Right lobe of liver (tissue), 6 donors: ENCODE data around the gene DUS3L. TPM values are rescaled to one million over a fixed set of nuclear protein-coding genes. Genes with fewer than 3 reads are reported as not detected.
A peak's percentile ranks its signal among the peaks of the same experiment; 100 is the strongest.
"Not testable (repeated sequence)": the region's sequence is repeated elsewhere in the genome, so short reads cannot be mapped to it uniquely, and the experiment has no call there.

Source experiments
- ATAC-seq, 4 donors: fragments of 200-7000 bp; cut with Tn5 transposase; one replicate each; pipeline ENCODE4 v1.9.1; 2020; ENCODE audit warnings: mild to moderate bottlenecking in 4 of 4, moderate library complexity in 4 of 4
- DNase-seq, 3 donors: peaks; one replicate each; pipeline ENCODE4 v3.0.0-alpha.2; 2020
- H3K27ac ChIP-seq, 3 donors: fragments of 200-600 bp; one replicate each; pipeline ENCODE4 v1.8.0; 2022
- H3K27me3 ChIP-seq, 2 donors: fragments of 200-600 bp; one replicate each; pipeline ENCODE4 v1.8.0; 2022
- H3K36me3 ChIP-seq, 4 donors: fragments of 200-600 bp; sonication (generic) in 1 of 4; one replicate each; pipeline versions ENCODE4 v1.5.1 to v1.8.0; 2017 to 2022; ENCODE audit warnings: control low read depth in 1 of 4
- H3K4me1 ChIP-seq, 4 donors: fragments of 200-600 bp; sonication (generic) in 1 of 4; one replicate each; pipeline versions ENCODE4 v1.5.1 to v1.8.0; 2017 to 2022; ENCODE audit warnings: control low read depth in 1 of 4
- H3K4me3 ChIP-seq, 3 donors: fragments of 200-600 bp; one replicate each; pipeline ENCODE4 v1.8.0; 2022
- H3K9me3 ChIP-seq, 4 donors: fragments of 200-600 bp; sonication (generic) in 1 of 4; one replicate each; pipeline versions ENCODE4 v1.5.1 to v1.8.0; 2017 to 2022; ENCODE audit warnings: control low read depth in 1 of 4
- POLR2A ChIP-seq: fragments of 450-650 bp; IDR thresholded peaks from one replicate; pipeline ENCODE4 v1.6.1; 2017; ENCODE audit warnings: antibody characterized with exemption, mild to moderate bottlenecking
- WGBS: methylation state at CpG from one replicate; pipeline ENCODE4 v1.1.6; 2018; ENCODE audit warnings: low coverage, low lambda C conversion rate; ENCODE audit not compliant: insufficient coverage; ENCODE audit errors: missing lambda C conversion rate; 5-methylcytosine and 5-hydroxymethylcytosine counted together
- intact Hi-C, 2 donors: fragments of 100-400 bp; cut with DNase I; formaldehyde crosslinking; loops; one replicate each; pipeline versions ENCODE4 v1.11.2 to v1.14.1; 2022
- total RNA-seq, 6 experiments: library from RNA; depleted of rRNA in 2 of 6; stranded (reverse); fragments of >200 nt in 2 of 6; fragmentation: NEBNext Ultra II Directional in 3 of 6; extraction: Animal tissue kit (Norgen Biotek cat#: 25700) in 3 of 6; gene quantifications; one replicate each; pipeline versions ENCODE4 v1.1.0 to v1.2.4, GENCODE V29; 2016 to 2023
- TF ChIP-seq, protein P1 (sequence below), 4 donors: fragments of 200-600 bp in 3 of 4; fragments of 450-650 bp in 1 of 4; IDR thresholded peaks; one replicate each; pipeline versions ENCODE4 v1.5.1 to v1.8.0; 2016 to 2022; ENCODE audit warnings: antibody characterized with exemption in 4 of 4, mild to moderate bottlenecking in 2 of 4
- donor health status: DM: no; HTN: yes; CAD: no.
- donor health status: DM: no; HTN: no; CAD: no.
- donor health status: DM: no; HTN: no; CAD: no.
- donor health status: DM: no; HTN: yes; CAD: no.
- donor health status: DM: no; HTN: yes; CAD: no.

Gene DUS3L
- total RNA-seq, 6 experiments from 2014 or later, result 14.7 to 28.6 (median 20.5) TPM

DNA sequence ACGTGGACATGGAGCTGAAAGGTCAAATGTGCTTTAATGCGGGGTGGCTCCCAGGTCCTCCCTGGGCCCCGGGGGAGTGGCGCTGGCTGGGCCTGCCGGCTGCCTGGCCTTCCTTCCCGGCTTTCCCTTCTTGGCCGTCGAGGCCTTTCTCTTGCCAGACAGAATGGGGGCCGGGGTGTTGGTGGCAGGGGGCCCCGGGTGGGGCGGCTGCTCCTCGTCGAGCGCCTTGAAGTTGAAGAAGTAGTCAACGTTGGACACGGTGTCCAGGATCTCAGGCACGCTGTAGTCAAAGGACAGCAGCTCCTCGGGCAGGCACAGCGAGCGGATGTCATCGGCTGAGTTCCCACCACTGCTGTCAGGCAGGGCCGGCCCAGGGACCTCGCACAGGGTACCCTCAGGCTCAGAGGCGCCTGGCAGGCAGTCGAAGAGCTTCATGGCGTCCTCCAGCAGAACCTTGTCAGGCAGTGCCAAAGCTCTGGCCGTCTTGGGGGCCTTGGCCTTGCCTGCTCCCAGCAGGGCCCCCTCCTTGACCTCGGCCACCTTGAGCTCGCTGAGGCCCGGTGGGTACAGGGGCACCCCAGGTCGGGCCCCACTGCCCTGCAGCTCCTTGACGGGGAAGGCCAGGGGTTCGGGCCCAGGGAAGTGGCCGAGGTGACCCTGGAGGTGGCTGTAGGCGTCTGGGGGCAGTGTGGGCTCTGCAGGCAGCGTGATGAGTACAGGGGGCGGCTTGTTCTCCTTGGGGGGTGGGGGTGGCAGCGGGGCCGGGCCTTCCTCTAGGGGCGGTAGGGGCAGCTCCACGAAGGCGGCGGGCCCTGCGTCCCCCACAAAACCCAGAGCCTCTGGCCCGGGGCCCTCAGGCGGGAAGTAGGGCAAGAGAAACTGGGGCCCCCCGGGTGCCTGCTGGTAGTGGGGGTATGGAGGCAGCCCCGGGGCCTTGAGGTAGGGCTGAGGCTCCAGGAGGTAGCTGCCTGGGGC is 7.7 kb downstream of the DUS3L start:
- H3K27me3 ChIP-seq, result no peaks in the 10 kb centered on the region
- WGBS, result 82% methylated on average over 2 of the region's 48 CpGs
- DNase-seq (no peak), ATAC-seq (peak in 1 of 4 donors; percentile 6)
- intact Hi-C loops, result no loop called here
- TF ChIP-seq POLR2A, result no peak
- TF ChIP-seq, protein P1, sequence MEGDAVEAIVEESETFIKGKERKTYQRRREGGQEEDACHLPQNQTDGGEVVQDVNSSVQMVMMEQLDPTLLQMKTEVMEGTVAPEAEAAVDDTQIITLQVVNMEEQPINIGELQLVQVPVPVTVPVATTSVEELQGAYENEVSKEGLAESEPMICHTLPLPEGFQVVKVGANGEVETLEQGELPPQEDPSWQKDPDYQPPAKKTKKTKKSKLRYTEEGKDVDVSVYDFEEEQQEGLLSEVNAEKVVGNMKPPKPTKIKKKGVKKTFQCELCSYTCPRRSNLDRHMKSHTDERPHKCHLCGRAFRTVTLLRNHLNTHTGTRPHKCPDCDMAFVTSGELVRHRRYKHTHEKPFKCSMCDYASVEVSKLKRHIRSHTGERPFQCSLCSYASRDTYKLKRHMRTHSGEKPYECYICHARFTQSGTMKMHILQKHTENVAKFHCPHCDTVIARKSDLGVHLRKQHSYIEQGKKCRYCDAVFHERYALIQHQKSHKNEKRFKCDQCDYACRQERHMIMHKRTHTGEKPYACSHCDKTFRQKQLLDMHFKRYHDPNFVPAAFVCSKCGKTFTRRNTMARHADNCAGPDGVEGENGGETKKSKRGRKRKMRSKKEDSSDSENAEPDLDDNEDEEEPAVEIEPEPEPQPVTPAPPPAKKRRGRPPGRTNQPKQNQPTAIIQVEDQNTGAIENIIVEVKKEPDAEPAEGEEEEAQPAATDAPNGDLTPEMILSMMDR (IDR thresholded peaks at IDR 0.05), result no peak
- H3K27ac ChIP-seq, result no peak overlapping the region
- peaks cover 0 to 33% (median 22%) of the 10 kb centered on the region in 4 donors for H3K36me3 ChIP-seq
- no peaks in the 10 kb centered on the region for H3K9me3 ChIP-seq
- H3K4me1 ChIP-seq, result no peaks in the 10 kb centered on the region
- no peak overlapping the region for H3K4me3 ChIP-seq

DNA sequence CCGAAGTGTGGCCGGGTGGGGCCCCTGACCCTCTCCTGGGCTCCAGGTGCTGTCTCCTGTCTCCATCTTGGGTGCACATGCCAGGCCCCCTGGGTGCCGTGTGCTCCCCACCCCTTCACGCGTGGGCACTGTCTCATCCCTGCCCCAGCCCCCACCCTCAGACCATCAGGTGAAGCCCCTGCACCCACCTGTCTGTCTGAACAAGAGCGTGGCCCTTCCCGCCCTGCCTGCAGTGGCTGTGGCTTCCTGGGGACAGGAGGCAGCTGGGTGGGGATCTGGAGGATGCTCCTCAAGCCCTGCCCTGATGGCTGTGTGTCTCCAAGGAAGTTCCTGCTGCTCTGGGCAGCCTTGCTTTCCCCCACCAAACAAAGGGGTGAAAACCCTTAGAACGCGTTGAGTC is 8.6 kb downstream of the DUS3L start:
- H3K4me1 ChIP-seq, result no peaks in the 10 kb centered on the region
- no peaks in the 10 kb centered on the region for H3K27me3 ChIP-seq
- intact Hi-C loops, result no loop called here
- WGBS, result no CpG with 5 or more reads among the region's 9 CpGs
- no peak overlapping the region for H3K27ac ChIP-seq
- no peak overlapping the region for H3K4me3 ChIP-seq
- no peaks in the 10 kb centered on the region for H3K9me3 ChIP-seq
- ATAC-seq, result peak in 1 of 4 donors; percentile 12
- peaks cover 0 to 24% (median 16%) of the 10 kb centered on the region in 4 donors for H3K36me3 ChIP-seq
- DNase-seq, result no peak
- no peak for TF ChIP-seq POLR2A
- TF ChIP-seq, protein P1 (IDR thresholded peaks at IDR 0.05), result no peak

DNA sequence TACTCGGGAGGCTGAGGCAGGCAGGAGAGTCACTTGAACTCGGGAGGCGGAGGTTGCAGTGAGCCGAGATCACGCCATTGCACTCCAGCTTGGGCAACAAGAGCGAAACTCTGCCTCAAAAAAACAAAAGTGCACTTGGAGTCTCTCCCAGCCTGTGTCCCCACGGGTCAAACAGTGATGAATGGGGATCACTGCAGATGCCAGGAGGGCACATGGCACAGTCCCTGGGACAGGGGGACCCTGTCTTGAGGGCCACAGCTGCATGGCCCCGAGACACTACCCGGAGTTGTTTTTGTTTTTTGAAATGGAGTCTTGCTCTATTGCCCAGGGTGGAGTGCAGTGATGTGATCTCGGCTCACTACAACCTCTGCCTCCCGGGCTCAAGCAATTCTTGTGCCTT is 10.0 kb downstream of the DUS3L start:
- H3K27ac ChIP-seq, H3K4me1 ChIP-seq, H3K4me3 ChIP-seq, intact Hi-C loops, ATAC-seq, DNase-seq, H3K9me3 ChIP-seq, H3K27me3 ChIP-seq: not testable (repeated sequence)
- H3K36me3 ChIP-seq, result peaks cover 0 to 11% (median 5%) of the 10 kb centered on the region in 4 donors
- no CpG with 5 or more reads among the region's 11 CpGs for WGBS

DNA sequence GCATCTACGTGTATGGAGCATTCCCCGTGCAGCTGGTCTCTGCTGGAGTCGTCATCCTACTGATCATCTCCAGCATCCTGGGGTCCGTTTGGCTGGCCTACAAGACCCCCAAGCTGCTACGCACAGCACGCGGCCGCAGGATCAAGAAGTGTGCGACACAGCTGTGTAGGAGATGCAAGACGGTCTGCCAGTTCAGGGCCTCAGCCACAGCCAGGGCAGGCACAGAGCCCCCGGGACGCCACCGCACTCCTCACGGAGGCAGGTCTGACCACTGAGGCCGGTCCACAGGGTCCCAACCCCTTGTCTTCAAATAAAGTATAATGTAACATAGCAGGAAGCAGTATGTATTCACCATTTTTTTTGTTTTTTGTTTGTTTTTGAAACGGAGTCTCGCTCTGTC is 12.6 kb downstream of the DUS3L start:
- ATAC-seq, result no peak
- TF ChIP-seq POLR2A, result no peak
- TF ChIP-seq, protein P1 (IDR thresholded peaks at IDR 0.05), result no peak
- WGBS, result 96% methylated on average over 7 of the region's 17 CpGs

DNA sequence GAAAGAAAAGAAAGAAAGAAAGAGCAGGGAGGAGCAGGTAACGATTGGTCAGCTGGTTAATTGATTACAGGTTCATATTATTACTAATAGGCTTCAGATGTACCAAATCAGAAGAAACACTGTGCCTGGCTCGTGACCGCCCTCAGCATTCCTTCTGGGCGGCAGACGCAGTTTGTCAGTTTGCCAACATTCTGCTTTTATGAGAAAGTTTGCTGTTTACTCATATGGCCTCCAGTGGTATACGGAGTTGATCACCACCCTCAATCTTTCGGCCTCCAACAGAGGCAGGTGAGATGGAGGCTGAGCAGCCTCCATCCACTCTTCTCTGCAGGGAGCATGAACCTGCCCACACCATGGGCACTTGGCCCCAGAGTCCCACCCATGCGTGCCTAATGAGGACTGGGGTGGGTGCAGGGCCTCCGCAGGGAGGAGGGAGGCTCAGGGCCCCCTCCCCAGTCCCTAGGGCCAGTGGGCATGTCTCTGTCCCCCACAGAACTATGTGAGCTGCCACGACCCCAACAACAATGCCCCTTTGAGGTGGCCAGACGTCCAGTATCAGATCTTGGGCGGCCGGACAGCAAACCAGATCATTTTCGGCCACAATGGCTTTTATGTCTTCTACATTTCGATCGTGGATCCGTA is 15.2 kb downstream of the DUS3L start:
- H3K9me3 ChIP-seq, result no peaks in the 10 kb centered on the region
- intact Hi-C loops, result no loop called here
- no peak for TF ChIP-seq POLR2A
- TF ChIP-seq, protein P1 (IDR thresholded peaks at IDR 0.05), result no peak
- H3K27ac ChIP-seq, result no peak overlapping the region
- DNase-seq (no peak), ATAC-seq (no peak)
- no peaks in the 10 kb centered on the region for H3K4me1 ChIP-seq
- H3K4me3 ChIP-seq, result no peak overlapping the region
- 77% methylated on average over 7 of the region's 17 CpGs for WGBS
- H3K27me3 ChIP-seq, result no peaks in the 10 kb centered on the region
- H3K36me3 ChIP-seq, result no peaks in the 10 kb centered on the region

More for the DNA sequence above, 12.6 kb downstream of the DUS3L start:
- Histone ChIP-seq H3K4me3 (no peak overlapping the region), H3K36me3 (no peaks in the 10 kb centered on the region), H3K27me3 (no peaks in the 10 kb centered on the region), H3K9me3 (no peaks in the 10 kb centered on the region), H3K4me1 (no peaks in the 10 kb centered on the region), H3K27ac (no peak overlapping the region)
- intact Hi-C loops, result no loop called here
- DNase-seq, result no peak
